ENCODE data around the gene ST3GAL4.
A peak's percentile ranks its signal among the peaks of the same experiment; 100 is the strongest.

DNA sequence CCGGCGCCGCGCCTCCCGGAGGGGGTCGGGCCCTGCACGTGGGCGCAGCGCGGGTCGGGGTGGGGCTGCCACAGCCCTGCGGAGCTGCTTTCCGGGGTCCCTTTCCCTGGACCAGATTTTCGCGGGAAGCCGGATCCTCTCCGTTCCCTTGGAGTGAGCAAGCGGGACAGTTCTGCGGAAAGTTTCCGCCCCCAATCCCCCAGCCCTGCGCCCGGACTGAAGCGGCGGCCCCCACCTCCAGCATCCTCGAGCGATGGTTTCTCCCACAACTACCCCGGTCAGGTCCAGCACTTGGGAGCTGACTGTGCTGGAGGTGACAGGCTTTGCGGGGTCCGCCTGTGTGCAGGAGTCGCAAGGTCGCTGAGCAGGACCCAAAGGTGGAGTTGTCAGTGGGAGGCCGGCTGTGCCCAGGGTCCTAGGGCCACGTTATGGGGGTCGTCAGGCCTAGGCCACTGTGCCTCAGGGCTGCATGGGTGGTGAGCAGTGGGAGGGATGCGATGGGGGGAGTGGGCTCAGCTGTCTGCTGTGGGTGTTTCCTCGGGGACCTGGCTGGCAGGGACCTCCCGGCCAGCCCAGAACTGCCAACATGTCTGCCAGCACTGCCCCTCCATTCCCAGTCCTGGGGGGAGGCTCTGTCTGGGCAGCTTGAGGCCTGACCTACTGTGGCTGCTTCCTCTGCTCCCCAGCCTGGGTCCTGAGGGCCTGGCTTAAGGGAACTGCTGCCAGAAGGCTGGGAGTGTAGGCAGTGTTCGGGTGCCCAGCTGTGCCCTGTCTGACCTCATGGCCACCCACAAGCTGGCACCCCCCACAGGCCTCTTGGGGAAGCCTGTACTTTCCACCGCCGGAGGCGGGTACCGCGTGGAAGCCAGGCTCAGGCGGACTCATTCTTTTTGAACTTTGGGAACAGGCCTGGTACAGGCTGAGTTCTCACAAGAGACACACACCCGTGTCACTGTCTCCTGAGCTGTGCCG is 726 bp downstream of the ST3GAL4 start:
- TF ChIP-seq POLR2AphosphoS5 (IDR thresholded peaks at IDR 0.05) = peak; percentile 9
- TF ChIP-seq CTCF (IDR thresholded peaks at IDR 0.05) = no peak
- TF ChIP-seq EP300 (IDR thresholded peaks at IDR 0.05) = no peak
- peak in 1 of 2 donors; percentile 16 for TF ChIP-seq POLR2A (IDR thresholded peaks at IDR 0.05)
